Endothelial cell of umbilical vein (primary cell): ENCODE measurements around the gene SLC25A30.
A peak's percentile ranks its signal among the peaks of the same experiment; 100 is the strongest.

Source experiments
- EZH2 ChIP-seq: IDR thresholded peaks from 2 replicates; pipeline ENCODE4 v1.6.1; 2012; ENCODE audit warnings: borderline replicate concordance, low read depth, mild to moderate bottlenecking, moderate library complexity, low read length, inconsistent platforms; ENCODE audit not compliant: severe bottlenecking
- FOS ChIP-seq: IDR thresholded peaks from 2 replicates; pipeline ENCODE4 v1.6.1; 2011; ENCODE audit warnings: mild to moderate bottlenecking, low read length, moderate library complexity, borderline replicate concordance; ENCODE audit not compliant: insufficient read depth
- JUN ChIP-seq: IDR thresholded peaks from 2 replicates; pipeline ENCODE4 v1.6.1; 2011; ENCODE audit warnings: borderline replicate concordance, low read depth; ENCODE audit not compliant: insufficient read length, insufficient read depth
- POLR2A ChIP-seq: IDR thresholded peaks from 2 replicates; pipeline ENCODE4 v1.6.1; 2012; ENCODE audit warnings: low read depth, mild to moderate bottlenecking, control low read depth, low read length
- POLR2AphosphoS5 ChIP-seq: IDR thresholded peaks from 2 replicates; pipeline ENCODE4 v1.6.1; 2012; ENCODE audit warnings: low read depth, mild to moderate bottlenecking, control low read depth, low read length, moderate library complexity; ENCODE audit not compliant: insufficient read depth
- TF ChIP-seq, protein P1 (sequence below), 2 donors: IDR thresholded peaks; 1 replicate in 1 of 2; 2 replicates in 1 of 2; pipeline ENCODE4 v1.5.1; 2011; ENCODE audit warnings: low read length in 2 of 2, mild to moderate bottlenecking in 2 of 2, moderate library complexity in 2 of 2, control low read depth in 1 of 2, inconsistent platforms in 1 of 2, low read depth in 1 of 2; ENCODE audit not compliant: insufficient read depth in 1 of 2; ENCODE audit errors: extremely low read depth in 1 of 2
- TF ChIP-seq, protein P2 (sequence below): IDR thresholded peaks from 2 replicates; pipeline ENCODE4 v1.6.1; 2011; ENCODE audit not compliant: insufficient read depth, insufficient read length

DNA sequence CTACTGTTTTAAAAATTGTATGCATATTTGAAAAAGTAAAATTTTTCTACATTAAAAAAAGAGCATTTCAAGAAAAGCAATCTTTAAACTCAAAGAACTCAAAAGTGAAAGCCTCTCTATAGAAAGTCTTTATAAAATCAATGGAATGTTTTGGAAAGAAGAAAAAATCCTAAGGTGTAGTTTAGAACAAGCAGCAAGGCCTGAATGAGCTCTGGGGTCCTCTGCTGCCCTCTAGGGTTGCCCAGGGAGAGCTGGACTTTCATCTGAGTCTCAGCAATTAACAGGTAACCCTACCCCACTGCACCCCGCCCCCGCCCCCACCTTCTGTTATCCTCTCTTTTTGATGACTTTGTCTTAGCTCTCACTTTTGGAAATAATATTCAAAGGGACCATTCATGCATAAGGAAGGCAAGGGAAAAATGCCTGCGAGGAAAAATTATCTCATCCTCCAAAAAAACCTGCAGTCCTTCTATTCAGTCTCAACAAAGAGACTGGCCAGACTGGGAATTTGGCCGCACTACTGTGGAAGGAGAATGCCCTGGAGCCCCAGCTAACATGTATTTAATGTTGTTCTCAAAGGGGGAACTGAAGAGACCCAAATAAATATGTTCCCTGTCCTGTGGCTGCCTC is 24.1 kb downstream of the SLC25A30 start:
- TF ChIP-seq, protein P1, sequence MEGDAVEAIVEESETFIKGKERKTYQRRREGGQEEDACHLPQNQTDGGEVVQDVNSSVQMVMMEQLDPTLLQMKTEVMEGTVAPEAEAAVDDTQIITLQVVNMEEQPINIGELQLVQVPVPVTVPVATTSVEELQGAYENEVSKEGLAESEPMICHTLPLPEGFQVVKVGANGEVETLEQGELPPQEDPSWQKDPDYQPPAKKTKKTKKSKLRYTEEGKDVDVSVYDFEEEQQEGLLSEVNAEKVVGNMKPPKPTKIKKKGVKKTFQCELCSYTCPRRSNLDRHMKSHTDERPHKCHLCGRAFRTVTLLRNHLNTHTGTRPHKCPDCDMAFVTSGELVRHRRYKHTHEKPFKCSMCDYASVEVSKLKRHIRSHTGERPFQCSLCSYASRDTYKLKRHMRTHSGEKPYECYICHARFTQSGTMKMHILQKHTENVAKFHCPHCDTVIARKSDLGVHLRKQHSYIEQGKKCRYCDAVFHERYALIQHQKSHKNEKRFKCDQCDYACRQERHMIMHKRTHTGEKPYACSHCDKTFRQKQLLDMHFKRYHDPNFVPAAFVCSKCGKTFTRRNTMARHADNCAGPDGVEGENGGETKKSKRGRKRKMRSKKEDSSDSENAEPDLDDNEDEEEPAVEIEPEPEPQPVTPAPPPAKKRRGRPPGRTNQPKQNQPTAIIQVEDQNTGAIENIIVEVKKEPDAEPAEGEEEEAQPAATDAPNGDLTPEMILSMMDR (IDR thresholded peaks at IDR 0.05; ENCODE audit: extremely low read depth in 1 of 2, insufficient read depth in 1 of 2, low read depth in 1 of 2, low read length in 2 of 2) = peak; percentile 31 to 73
- no peak for TF ChIP-seq EZH2
- no peak for TF ChIP-seq POLR2AphosphoS5
- no peak for TF ChIP-seq POLR2A
- TF ChIP-seq FOS = no peak
- no peak for TF ChIP-seq JUN
- TF ChIP-seq, protein P2, sequence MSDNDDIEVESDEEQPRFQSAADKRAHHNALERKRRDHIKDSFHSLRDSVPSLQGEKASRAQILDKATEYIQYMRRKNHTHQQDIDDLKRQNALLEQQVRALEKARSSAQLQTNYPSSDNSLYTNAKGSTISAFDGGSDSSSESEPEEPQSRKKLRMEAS = no peak
